HCT116 (cell line): ENCODE results near the gene IRX2. TPM values are rescaled to one million over a fixed set of nuclear protein-coding genes. Genes with fewer than 3 reads are reported as not detected.

Source experiments
- ATAC-seq: fragments of 200-7000 bp; cut with Tn5 transposase; 2 replicates; pipeline ENCODE4 v1.9.1; 2020; ENCODE audit warnings: mild to moderate bottlenecking, moderate library complexity
- BruUV-seq: library from RNA; stranded (reverse); fragments of 400-500 nt; replicated peaks from 2 replicates; lab custom pipeline; 2021; lab: Mats Ljungman, UMichigan
- CTCF ChIA-PET: fragments of 300-600 bp; sonication (Branson Sonifier 250); formaldehyde crosslinking; loops from one replicate; lab custom pipeline; 2021; ENCODE audit warnings: antibody characterized with exemption; lab: Charles Lee
- POLR2A ChIA-PET: fragments of 300-600, 350-600 bp; sonication (Branson Sonifier 250); formaldehyde crosslinking; loops from one replicate; lab custom pipeline; 2021; ENCODE audit warnings: antibody characterized with exemption; lab: Charles Lee
- RAD21 ChIA-PET, 2 experiments: fragments of 300-600 bp; sonication (Branson Sonifier 250); formaldehyde crosslinking; loops; one replicate each; lab custom pipeline; 2023; ENCODE audit warnings: low total read pairs in 2 of 2; ENCODE audit not compliant: uncharacterized antibody in 2 of 2, unreplicated experiment in 2 of 2, low non-redundant PET in 1 of 2; lab: Charles Lee
- DNase-seq: peaks from one replicate; pipeline ENCODE4 v3.0.0-alpha.2; 2010; ENCODE audit warnings: low read depth, low spot score
- H2AFZ ChIP-seq: fragments of 200-600 bp; shearing (Covaris generic), sonication (generic); 2 replicates; pipeline ENCODE4 v1.6.1; 2017; ENCODE audit warnings: low read depth, mixed run types, mixed read lengths, antibody characterized with exemption, low read length; ENCODE audit not compliant: poor library complexity, severe bottlenecking
- H3K27ac ChIP-seq: 2 replicates; pipeline ENCODE4 v1.5.1; 2012; ENCODE audit warnings: low read depth, low read length
- H3K27me3 ChIP-seq: fragments of 200-600 bp; sonication (generic); 2 replicates; pipeline ENCODE4 v1.6.1; 2016; ENCODE audit warnings: mixed run types, low read length, mixed read lengths; ENCODE audit not compliant: insufficient read depth
- H3K36me3 ChIP-seq, 2 experiments: fragments of 200-500 bp in 1 of 2; fragments of 200-600 bp in 1 of 2; sonication (Bioruptor generic) in 1 of 2; sonication (generic) in 1 of 2; 2 replicates each; pipeline versions ENCODE4 v1.5.1 to v1.6.1; 2014 to 2016; ENCODE audit warnings: low read length in 2 of 2, inconsistent platforms in 1 of 2, mixed read lengths in 1 of 2, mixed run types in 1 of 2; ENCODE audit not compliant: insufficient read depth in 2 of 2, control insufficient read depth in 1 of 2
- H3K4me1 ChIP-seq, 2 experiments: fragments of 200-600 bp in 1 of 2; sonication (generic) in 1 of 2; 2 replicates each; pipeline versions ENCODE4 v1.5.1 to v1.6.1; 2012 to 2017; ENCODE audit warnings: low read length in 2 of 2, inconsistent platforms in 1 of 2, mild to moderate bottlenecking in 1 of 2, mixed read lengths in 1 of 2, mixed run types in 1 of 2, moderate library complexity in 1 of 2; ENCODE audit not compliant: insufficient read depth in 2 of 2, control insufficient read depth in 1 of 2
- H3K4me2 ChIP-seq: fragments of 200-600 bp; sonication (generic); 2 replicates; pipeline ENCODE4 v1.6.1; 2017; ENCODE audit warnings: mixed run types, low read length, mixed read lengths
- H3K4me3 ChIP-seq, 2 experiments: fragments of 200-600 bp in 1 of 2; sonication (generic) in 1 of 2; replicated peaks in 1 of 2; 2 replicates each; pipeline ENCODE4 v1.5.1; 2011 to 2016; ENCODE audit warnings: low read length in 2 of 2, control low read depth in 1 of 2, low read depth in 1 of 2, mild to moderate bottlenecking in 1 of 2, mixed read lengths in 1 of 2, mixed run types in 1 of 2
- H3K79me2 ChIP-seq: fragments of 200-600 bp; sonication (generic); 2 replicates; pipeline ENCODE4 v1.6.1; 2017; ENCODE audit warnings: mild to moderate bottlenecking, mixed run types, low read length, moderate library complexity, mixed read lengths; ENCODE audit not compliant: insufficient read depth
- H3K9ac ChIP-seq: fragments of 200-600 bp; sonication (generic); 2 replicates; pipeline ENCODE4 v1.6.1; 2016; ENCODE audit warnings: low read length, mixed read lengths
- H3K9me2 ChIP-seq: fragments of 200-600 bp; sonication (generic), shearing (Covaris generic); 2 replicates; pipeline ENCODE4 v1.6.1; 2017; ENCODE audit warnings: mixed run types, mild to moderate bottlenecking, moderate library complexity; ENCODE audit not compliant: insufficient read depth
- H3K9me3 ChIP-seq, 2 experiments: fragments of 200-500 bp in 1 of 2; fragments of 200-600 bp in 1 of 2; sonication (Bioruptor generic) in 1 of 2; sonication (generic) in 1 of 2; 2 replicates each; pipeline ENCODE4 v1.6.1; 2014 to 2017; ENCODE audit warnings: low read length in 2 of 2, mixed read lengths in 2 of 2, inconsistent platforms in 1 of 2, low read depth in 1 of 2, mild to moderate bottlenecking in 1 of 2, mixed run types in 1 of 2, moderate library complexity in 1 of 2; ENCODE audit not compliant: control insufficient read depth in 1 of 2, insufficient read depth in 1 of 2
- H4K20me1 ChIP-seq: fragments of 200-600 bp; sonication (generic), shearing (Covaris generic); 2 replicates; pipeline ENCODE4 v1.6.1; 2017; ENCODE audit warnings: mixed run types, mild to moderate bottlenecking, moderate library complexity; ENCODE audit not compliant: insufficient read depth
- CBX3 ChIP-seq: IDR thresholded peaks from 2 replicates; pipeline ENCODE4 v1.6.1; 2012; ENCODE audit warnings: low read depth
- EZH2 ChIP-seq: fragments of 200-600 bp; sonication (generic); IDR thresholded peaks from 2 replicates; pipeline ENCODE4 v1.6.1; 2017; ENCODE audit warnings: antibody characterized with exemption, mixed run types
- EZH2phosphoT487 ChIP-seq: fragments of 200-600 bp; IDR thresholded peaks from 2 replicates; pipeline ENCODE4 v1.6.1; 2018; ENCODE audit warnings: antibody characterized with exemption, borderline replicate concordance
- JUND ChIP-seq: IDR thresholded peaks from 2 replicates; pipeline ENCODE4 v1.6.1; 2012
- POLR2AphosphoS5 ChIP-seq: IDR thresholded peaks from 2 replicates; pipeline ENCODE4 v1.6.1; 2011; ENCODE audit warnings: mild to moderate bottlenecking, low read depth, low read length, moderate library complexity
- RAD21 ChIP-seq: IDR thresholded peaks from 2 replicates; pipeline ENCODE4 v1.6.1; 2012; ENCODE audit warnings: low read depth, mild to moderate bottlenecking
- REST ChIP-seq: IDR thresholded peaks from 2 replicates; pipeline ENCODE4 v1.6.1; 2012; ENCODE audit warnings: low read depth
- TCF7L2 ChIP-seq: IDR thresholded peaks from 2 replicates; pipeline ENCODE4 v1.7.0; 2011; ENCODE audit warnings: borderline replicate concordance, inconsistent platforms; ENCODE audit not compliant: insufficient read depth, insufficient read length; ENCODE audit errors: extremely low read depth
- YY1 ChIP-seq: IDR thresholded peaks from 2 replicates; pipeline ENCODE4 v1.6.1; 2011; ENCODE audit warnings: low read length, low read depth, moderate library complexity, mild to moderate bottlenecking; ENCODE audit not compliant: insufficient replicate concordance; ENCODE audit errors: extremely low read depth
- ZFX ChIP-seq: fragments of 450-650 bp; IDR thresholded peaks from 2 replicates; pipeline ENCODE4 v1.6.1; 2017
- intact Hi-C: fragments of 100-400 bp; cut with micrococcal nuclease; formaldehyde crosslinking; loops from 2 replicates; pipeline ENCODE4 v1.10.0; 2022
- total RNA-seq: library from RNA; stranded (reverse); gene quantifications from one replicate; pipeline ENCODE4 v1.2.1, GENCODE V29; 2021; ENCODE audit not compliant: unreplicated experiment
- TF ChIP-seq, protein P1 (sequence below): IDR thresholded peaks from 2 replicates; pipeline ENCODE4 v1.6.1; 2011; ENCODE audit warnings: mild to moderate bottlenecking, low read length, moderate library complexity; ENCODE audit not compliant: insufficient replicate concordance; ENCODE audit errors: extremely low read depth

The IRX2 gene
- total RNA-seq, 1 experiment from 2014 or later = not detected

DNA sequence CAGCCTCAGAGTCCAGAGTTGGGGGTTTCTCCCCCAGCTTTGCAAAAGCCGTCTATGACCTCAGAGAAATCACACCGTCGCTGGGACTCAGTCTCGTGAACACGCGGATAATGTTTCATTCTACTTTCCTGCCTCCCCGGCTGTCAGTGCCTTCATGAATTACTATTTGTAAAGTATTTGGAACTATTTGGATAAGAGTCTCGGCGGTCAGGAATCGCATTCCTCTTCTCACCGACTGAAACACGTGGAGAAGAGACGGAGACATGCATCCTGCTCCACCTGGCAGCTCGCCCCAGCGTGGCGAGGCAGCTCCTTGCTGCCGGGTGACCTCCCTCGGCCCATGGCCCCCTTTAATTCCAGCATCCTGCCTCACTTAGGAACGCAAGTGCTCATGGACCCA lies 23.9 kb downstream of the IRX2 start:
- H3K36me3 ChIP-seq = no peaks in the 10 kb centered on the region
- H3K4me2 ChIP-seq = no peak overlapping the region
- H3K4me3 ChIP-seq = no peak overlapping the region
- no peak overlapping the region for H3K9ac ChIP-seq
- H3K9me2 ChIP-seq = no peaks in the 10 kb centered on the region
- POLR2A ChIA-PET = no interaction called here
- RAD21 ChIA-PET = no interaction called here
- H3K9me3 ChIP-seq = peaks cover 0 to 28% of the 10 kb centered on the region in 2 experiments; a peak in 2 of 4 replicates
- H4K20me1 ChIP-seq = no peaks in the 10 kb centered on the region
- no TSS peak for BruUV-seq
- intact Hi-C loops = no loop called here
- H3K27me3 ChIP-seq = no peaks in the 10 kb centered on the region
- TF ChIP-seq YY1 = no peak
- no peak for TF ChIP-seq EZH2phosphoT487
- TF ChIP-seq ZFX = no peak
- TF ChIP-seq, protein P1, sequence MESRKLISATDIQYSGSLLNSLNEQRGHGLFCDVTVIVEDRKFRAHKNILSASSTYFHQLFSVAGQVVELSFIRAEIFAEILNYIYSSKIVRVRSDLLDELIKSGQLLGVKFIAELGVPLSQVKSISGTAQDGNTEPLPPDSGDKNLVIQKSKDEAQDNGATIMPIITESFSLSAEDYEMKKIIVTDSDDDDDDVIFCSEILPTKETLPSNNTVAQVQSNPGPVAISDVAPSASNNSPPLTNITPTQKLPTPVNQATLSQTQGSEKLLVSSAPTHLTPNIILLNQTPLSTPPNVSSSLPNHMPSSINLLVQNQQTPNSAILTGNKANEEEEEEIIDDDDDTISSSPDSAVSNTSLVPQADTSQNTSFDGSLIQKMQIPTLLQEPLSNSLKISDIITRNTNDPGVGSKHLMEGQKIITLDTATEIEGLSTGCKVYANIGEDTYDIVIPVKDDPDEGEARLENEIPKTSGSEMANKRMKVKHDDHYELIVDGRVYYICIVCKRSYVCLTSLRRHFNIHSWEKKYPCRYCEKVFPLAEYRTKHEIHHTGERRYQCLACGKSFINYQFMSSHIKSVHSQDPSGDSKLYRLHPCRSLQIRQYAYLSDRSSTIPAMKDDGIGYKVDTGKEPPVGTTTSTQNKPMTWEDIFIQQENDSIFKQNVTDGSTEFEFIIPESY = no peak
- no peak for TF ChIP-seq POLR2AphosphoS5
- TF ChIP-seq CBX3 = no peak
- TF ChIP-seq JUND = no peak
- TF ChIP-seq REST = no peak
- no peak for TF ChIP-seq EZH2
- TF ChIP-seq TCF7L2 = no peak
- TF ChIP-seq RAD21 = no peak
- ATAC-seq = no peak
- CTCF ChIA-PET = no interaction called here
- DNase-seq = no peak
- no peak overlapping the region for H3K27ac ChIP-seq
- no peaks in the 10 kb centered on the region for H3K79me2 ChIP-seq
- H2AFZ ChIP-seq = no peak overlapping the region
- H3K4me1 ChIP-seq = no peaks in the 10 kb centered on the region
